Measurements from ENCODE around the gene MATCAP1. TPM values are rescaled to one million over a fixed set of nuclear protein-coding genes. Genes with fewer than 3 reads are reported as not detected.

MATCAP1 gene
- total RNA-seq, 1 donor from 2014 or later, result 5.2 TPM

DNA sequence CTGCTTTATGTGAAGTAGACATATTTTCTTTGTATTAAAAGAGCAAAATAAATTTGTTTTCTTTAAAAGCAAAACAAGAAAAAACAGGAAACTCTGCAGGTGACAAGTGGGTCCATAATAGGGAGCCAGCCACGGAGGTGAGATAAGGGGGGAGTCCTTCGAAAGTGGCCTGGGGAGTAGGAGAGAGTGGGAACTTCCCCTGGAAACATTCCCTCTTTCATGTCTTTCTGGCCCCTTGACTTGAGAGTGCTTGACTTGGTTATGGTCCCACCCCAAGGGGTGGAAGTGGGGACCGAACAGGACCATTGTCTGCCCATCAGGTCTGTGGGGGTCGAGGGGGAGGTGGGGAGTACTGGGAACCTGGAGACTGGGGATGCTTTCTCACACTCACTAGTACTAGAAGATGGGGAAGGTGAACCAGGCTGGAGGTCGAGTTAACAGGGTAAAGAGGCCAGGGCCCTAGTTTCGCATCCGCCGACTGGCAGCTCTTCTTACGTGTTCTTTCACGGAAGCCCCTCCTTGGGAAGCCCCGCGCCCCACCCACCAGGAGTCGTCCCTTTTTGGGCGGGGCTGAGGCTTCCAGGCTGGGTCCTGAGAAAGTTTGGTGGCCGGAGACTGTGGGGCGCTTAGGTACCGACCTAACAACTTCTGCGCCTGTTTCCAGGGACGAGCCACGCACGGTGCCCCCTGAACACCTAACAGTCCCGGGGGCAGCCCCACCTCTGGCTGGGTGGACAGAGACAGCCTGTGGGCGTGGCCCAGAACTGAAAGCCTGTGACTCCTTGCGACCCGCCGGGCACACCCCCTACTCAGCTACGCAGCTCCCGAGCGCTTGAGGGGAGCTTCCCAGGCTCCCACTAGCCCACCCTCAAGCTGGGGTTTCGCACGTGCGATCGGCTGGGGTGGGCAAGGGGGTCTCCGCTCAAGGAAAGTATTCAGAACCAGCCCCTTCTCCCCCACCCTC, 24.8 kb downstream of the MATCAP1 start:
- H3K27me3 ChIP-seq (ENCODE audit: control insufficient read depth in 3 of 3, insufficient read depth in 3 of 3, low read length in 3 of 3), result peaks cover 0 to 5% (median 0%) of the 10 kb centered on the region in 3 donors
- H3K9ac ChIP-seq (ENCODE audit: low read depth in 1 of 3, low read length in 3 of 3), result peak overlapping the region; percentile 72 to 93 (median 84)
- peaks cover 47 to 55% (median 48%) of the 10 kb centered on the region in 3 donors for H3K4me1 ChIP-seq (ENCODE audit: control insufficient read depth in 3 of 3, insufficient read depth in 3 of 3, low read length in 3 of 3)

DNA sequence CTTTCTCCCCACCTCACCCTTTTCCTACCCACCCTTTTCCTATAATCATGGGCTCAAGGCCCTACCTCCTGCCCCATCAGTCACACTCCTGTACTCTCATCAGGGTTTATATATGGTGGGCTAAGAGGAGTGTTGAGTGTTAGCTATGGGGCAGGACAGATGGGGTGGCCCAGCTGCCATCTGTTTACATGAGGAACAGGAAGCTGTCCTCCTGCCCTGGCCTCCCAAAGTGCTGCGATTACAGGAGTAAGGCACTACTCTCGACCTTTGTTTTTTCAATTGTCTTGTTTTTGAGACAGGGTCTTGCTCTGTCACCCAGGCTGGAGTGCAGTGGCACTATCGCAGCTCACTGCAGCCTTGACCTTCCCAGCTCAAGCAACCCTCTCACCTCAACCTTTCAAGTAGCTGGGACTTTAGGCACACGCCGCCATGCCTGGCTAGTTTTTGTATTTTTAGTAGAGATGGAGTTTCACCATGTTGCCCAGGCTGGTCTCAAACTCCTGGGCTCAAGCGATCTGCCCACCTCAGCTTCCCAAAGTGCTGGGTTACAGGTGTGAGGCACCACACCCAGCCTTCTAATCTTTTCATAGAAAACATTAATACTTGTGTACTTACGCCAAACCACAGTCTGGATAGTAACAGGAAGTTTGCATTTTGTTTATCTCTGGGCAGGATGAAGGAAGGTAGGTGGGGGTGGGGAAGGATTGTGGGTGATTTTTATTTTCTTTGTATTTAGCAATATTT, 25.7 kb downstream of the MATCAP1 start:
- Histone ChIP-seq H3K4me3 (ENCODE audit: low read length in 3 of 3) (no peak overlapping the region), H3K4me1 (ENCODE audit: control insufficient read depth in 3 of 3, insufficient read depth in 3 of 3, low read length in 3 of 3) (peaks cover 38 to 47% (median 39%) of the 10 kb centered on the region in 3 donors), H3K27ac (ENCODE audit: low read depth, low read length) (no peak overlapping the region), H3K27me3 (ENCODE audit: control insufficient read depth in 3 of 3, insufficient read depth in 3 of 3, low read length in 3 of 3) (peaks cover 0 to 5% (median 1%) of the 10 kb centered on the region in 3 donors), H3K9me3 (ENCODE audit: control insufficient read depth in 3 of 3, low read length in 3 of 3) (no peaks in the 10 kb centered on the region), H3K36me3 (ENCODE audit: control insufficient read depth in 3 of 3, insufficient read depth in 3 of 3, low read length in 3 of 3) (peaks cover 0 to 2% (median 0%) of the 10 kb centered on the region in 3 donors), H3K9ac (ENCODE audit: low read depth in 1 of 3, low read length in 3 of 3) (peak overlapping the region in 1 of 3 donors; percentile 25)

More for the DNA sequence above, 24.8 kb downstream of the MATCAP1 start:
- Histone ChIP-seq H3K27ac (ENCODE audit: low read depth, low read length) (peak overlapping the region; percentile 75), H3K9me3 (ENCODE audit: control insufficient read depth in 3 of 3, low read length in 3 of 3) (no peaks in the 10 kb centered on the region), H3K36me3 (ENCODE audit: control insufficient read depth in 3 of 3, insufficient read depth in 3 of 3, low read length in 3 of 3) (peaks cover 0 to 2% (median 0%) of the 10 kb centered on the region in 3 donors), H3K4me3 (ENCODE audit: low read length in 3 of 3) (peak overlapping the region; percentile 82 to 87 (median 85))

- H3K27me3 ChIP-seq (ENCODE audit: control insufficient read depth in 3 of 3, insufficient read depth in 3 of 3, low read length in 3 of 3), result peaks cover 0 to 3% (median 0%) of the 10 kb centered on the region in 3 donors
- H3K9ac ChIP-seq (ENCODE audit: low read depth in 1 of 3, low read length in 3 of 3), result no peak overlapping the region
- no peak overlapping the region for H3K27ac ChIP-seq (ENCODE audit: low read depth, low read length)
- peaks cover 0 to 2% (median 0%) of the 10 kb centered on the region in 3 donors for H3K36me3 ChIP-seq (ENCODE audit: control insufficient read depth in 3 of 3, insufficient read depth in 3 of 3, low read length in 3 of 3)
- no peak overlapping the region for H3K4me3 ChIP-seq (ENCODE audit: low read length in 3 of 3)
- no peaks in the 10 kb centered on the region for H3K9me3 ChIP-seq (ENCODE audit: control insufficient read depth in 3 of 3, low read length in 3 of 3)
- H3K4me1 ChIP-seq (ENCODE audit: control insufficient read depth in 3 of 3, insufficient read depth in 3 of 3, low read length in 3 of 3), result peaks cover 30 to 38% (median 31%) of the 10 kb centered on the region in 3 donors
Observed at GRCh38 chr16:67157106-67157748, 26.5 kb downstream of the MATCAP1 start.

GRCh38 chr16:67156143-67156844, 27.5 kb downstream of the MATCAP1 start:
- H3K4me3 ChIP-seq (ENCODE audit: low read length in 3 of 3), result no peak overlapping the region
- no peak overlapping the region for H3K9ac ChIP-seq (ENCODE audit: low read depth in 1 of 3, low read length in 3 of 3)
- H3K4me1 ChIP-seq (ENCODE audit: control insufficient read depth in 3 of 3, insufficient read depth in 3 of 3, low read length in 3 of 3), result peaks cover 21 to 29% (median 26%) of the 10 kb centered on the region in 3 donors
- no peaks in the 10 kb centered on the region for H3K9me3 ChIP-seq (ENCODE audit: control insufficient read depth in 3 of 3, low read length in 3 of 3)
- no peak overlapping the region for H3K27ac ChIP-seq (ENCODE audit: low read depth, low read length)
- H3K36me3 ChIP-seq (ENCODE audit: control insufficient read depth in 3 of 3, insufficient read depth in 3 of 3, low read length in 3 of 3), result peaks cover 0 to 2% (median 0%) of the 10 kb centered on the region in 3 donors
- peaks cover 0 to 3% (median 0%) of the 10 kb centered on the region in 3 donors for H3K27me3 ChIP-seq (ENCODE audit: control insufficient read depth in 3 of 3, insufficient read depth in 3 of 3, low read length in 3 of 3)

GRCh38 chr16:67155295-67156142, 28.2 kb downstream of the MATCAP1 start:
- Histone ChIP-seq H3K4me3 (ENCODE audit: low read length in 3 of 3) (peak overlapping the region in 2 of 3 donors; percentile 58 to 61), H3K27me3 (ENCODE audit: control insufficient read depth in 3 of 3, insufficient read depth in 3 of 3, low read length in 3 of 3) (peaks cover 0 to 10% (median 0%) of the 10 kb centered on the region in 3 donors), H3K4me1 (ENCODE audit: control insufficient read depth in 3 of 3, insufficient read depth in 3 of 3, low read length in 3 of 3) (peaks cover 21 to 28% (median 25%) of the 10 kb centered on the region in 3 donors)

GRCh38 chr16:67154578-67155294, 29.0 kb downstream of the MATCAP1 start:
- peaks cover 0 to 17% (median under 1%) of the 10 kb centered on the region in 3 donors for H3K27me3 ChIP-seq (ENCODE audit: control insufficient read depth in 3 of 3, insufficient read depth in 3 of 3, low read length in 3 of 3)
- peaks cover 15 to 25% (median 20%) of the 10 kb centered on the region in 3 donors for H3K4me1 ChIP-seq (ENCODE audit: control insufficient read depth in 3 of 3, insufficient read depth in 3 of 3, low read length in 3 of 3)
- peak overlapping the region in 2 of 3 donors; percentile 58 to 61 for H3K4me3 ChIP-seq (ENCODE audit: low read length in 3 of 3)
- peaks cover 0 to 2% (median 0%) of the 10 kb centered on the region in 3 donors for H3K36me3 ChIP-seq (ENCODE audit: control insufficient read depth in 3 of 3, insufficient read depth in 3 of 3, low read length in 3 of 3)
- H3K9me3 ChIP-seq (ENCODE audit: control insufficient read depth in 3 of 3, low read length in 3 of 3), result no peaks in the 10 kb centered on the region
- H3K9ac ChIP-seq (ENCODE audit: low read depth in 1 of 3, low read length in 3 of 3), result no peak overlapping the region
- H3K27ac ChIP-seq (ENCODE audit: low read depth, low read length), result no peak overlapping the region

More at GRCh38 chr16:67155295-67156142, 28.2 kb downstream of the MATCAP1 start:
- no peaks in the 10 kb centered on the region for H3K9me3 ChIP-seq (ENCODE audit: control insufficient read depth in 3 of 3, low read length in 3 of 3)
- no peak overlapping the region for H3K27ac ChIP-seq (ENCODE audit: low read depth, low read length)
- peaks cover 0 to 2% (median 0%) of the 10 kb centered on the region in 3 donors for H3K36me3 ChIP-seq (ENCODE audit: control insufficient read depth in 3 of 3, insufficient read depth in 3 of 3, low read length in 3 of 3)
- no peak overlapping the region for H3K9ac ChIP-seq (ENCODE audit: low read depth in 1 of 3, low read length in 3 of 3)

DNA sequence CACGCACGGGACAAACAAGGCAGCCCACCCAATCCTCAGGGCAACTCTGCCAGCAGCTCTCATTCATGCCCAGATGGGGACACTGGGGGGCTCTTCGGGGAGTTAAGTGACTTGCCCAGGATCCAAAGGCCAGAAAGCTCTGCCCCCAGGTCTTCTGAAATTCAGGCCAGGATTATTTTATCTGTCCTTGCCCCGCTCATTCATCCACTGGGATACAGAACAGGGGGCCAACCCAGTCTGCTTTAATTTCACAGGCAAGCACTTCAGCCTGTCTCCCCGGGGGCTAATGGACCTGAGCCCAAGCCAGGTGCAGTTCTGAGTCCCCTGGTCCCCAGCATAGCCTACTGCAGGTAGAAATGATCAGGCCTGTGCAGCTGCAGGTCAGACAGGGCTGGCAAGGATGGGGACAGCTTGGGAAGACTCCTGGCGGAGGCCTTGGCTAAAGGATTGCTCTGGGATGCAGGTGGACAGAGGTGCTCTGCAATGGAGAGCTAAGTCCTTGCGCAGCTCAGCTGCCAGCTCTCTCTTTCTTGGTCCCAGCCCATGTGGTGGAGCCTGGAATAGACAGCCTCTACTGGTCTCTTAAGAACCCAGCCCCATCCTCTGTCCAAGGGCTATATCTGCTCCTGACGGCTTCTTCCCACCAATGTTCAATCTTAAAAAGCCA, 32.2 kb downstream of the MATCAP1 start:
- Histone ChIP-seq H3K36me3 (ENCODE audit: control insufficient read depth in 3 of 3, insufficient read depth in 3 of 3, low read length in 3 of 3) (peaks cover 21 to 28% (median 24%) of the 10 kb centered on the region in 3 donors), H3K9ac (ENCODE audit: low read depth in 1 of 3, low read length in 3 of 3) (peak overlapping the region in 1 of 3 donors; percentile 68), H3K4me3 (ENCODE audit: low read length in 3 of 3) (peak overlapping the region in 1 of 3 donors; percentile 74), H3K27ac (ENCODE audit: low read depth, low read length) (peak overlapping the region; percentile 68), H3K27me3 (ENCODE audit: control insufficient read depth in 3 of 3, insufficient read depth in 3 of 3, low read length in 3 of 3) (peaks cover 0 to 21% (median 20%) of the 10 kb centered on the region in 3 donors), H3K9me3 (ENCODE audit: control insufficient read depth in 3 of 3, low read length in 3 of 3) (no peaks in the 10 kb centered on the region), H3K4me1 (ENCODE audit: control insufficient read depth in 3 of 3, insufficient read depth in 3 of 3, low read length in 3 of 3) (peaks cover 9 to 15% (median 14%) of the 10 kb centered on the region in 3 donors)

All from skeletal muscle tissue (tissue), 4 donors.